Right renal cortex interstitium (tissue), 3 donors: ENCODE measurements around the gene ZNF543. TPM values are rescaled to one million over a fixed set of nuclear protein-coding genes. Genes with fewer than 3 reads are reported as not detected.

Experiments used
- DNase-seq, 3 donors: peaks; one replicate each; pipeline ENCODE4 v3.0.0-alpha.2; 2013; ENCODE audit warnings: low read depth in 3 of 3, low spot score in 2 of 3
- polyA plus RNA-seq, 3 donors: library from polyadenylated mRNA; unstranded; fragments of 120-200 nt; gene quantifications; one replicate each; pipeline ENCODE4 v1.2.1, GENCODE V29; 2013; ENCODE audit not compliant: insufficient read length in 3 of 3

Gene ZNF543
- polyA plus RNA-seq, 3 donors: 9.0 to 9.2 (median 9.1) TPM

DNA sequence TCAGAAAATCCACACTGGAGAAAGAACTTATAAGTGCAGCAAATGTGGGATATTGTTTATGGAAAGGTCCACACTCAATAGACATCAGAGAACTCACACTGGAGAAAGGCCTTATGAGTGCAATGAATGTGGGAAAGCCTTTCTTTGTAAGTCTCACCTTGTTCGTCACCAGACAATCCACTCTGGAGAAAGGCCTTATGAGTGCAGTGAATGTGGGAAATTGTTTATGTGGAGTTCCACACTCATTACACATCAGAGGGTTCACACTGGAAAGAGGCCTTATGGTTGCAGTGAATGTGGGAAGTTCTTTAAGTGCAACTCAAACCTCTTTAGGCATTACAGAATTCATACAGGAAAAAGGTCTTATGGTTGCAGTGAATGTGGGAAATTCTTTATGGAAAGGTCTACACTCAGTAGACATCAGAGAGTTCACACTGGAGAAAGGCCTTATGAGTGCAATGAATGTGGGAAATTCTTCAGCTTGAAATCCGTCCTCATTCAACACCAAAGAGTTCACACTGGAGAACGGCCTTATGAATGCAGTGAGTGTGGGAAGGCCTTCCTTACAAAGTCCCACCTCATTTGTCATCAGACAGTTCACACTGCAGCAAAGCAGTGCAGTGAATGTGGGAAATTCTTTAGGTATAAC lies 57.4 kb downstream of the ZNF543 start:
- no peak for DNase-seq

Other genes starting within 250 kb of the ZNF543 start
- gene USP29, start 200.5 kb upstream of the ZNF543 start, polyA plus RNA-seq: not detected
- gene ZIM3, start 175.3 kb upstream of the ZNF543 start, polyA plus RNA-seq: under 1 TPM in 1 of 3 donors, not detected in 2; 0.04 TPM
- gene DUXA, start 153.0 kb upstream of the ZNF543 start, polyA plus RNA-seq: not detected
- 10 to 100 TPM; 20.1 to 20.7 (median 20.3) TPM for gene ZNF264, start 129.0 kb upstream of the ZNF543 start, polyA plus RNA-seq
- 1 to 10 TPM; 2.2 to 4.4 (median 2.5) TPM for gene AURKC, start 89.4 kb upstream of the ZNF543 start, polyA plus RNA-seq
- 1 to 10 TPM; 5.2 to 6.2 (median 5.4) TPM for gene ZNF805, start 79.8 kb upstream of the ZNF543 start, polyA plus RNA-seq
- 1 to 10 TPM; 2.2 to 2.6 (median 2.3) TPM for gene ZNF460, start 40.0 kb upstream of the ZNF543 start, polyA plus RNA-seq
- 10 to 100 TPM; 18.2 to 20.1 (median 19.2) TPM for gene ZNF304, start 30.8 kb downstream of the ZNF543 start, polyA plus RNA-seq
- gene TRAPPC2B, start 43.1 kb downstream of the ZNF543 start, polyA plus RNA-seq: 10 to 100 TPM; 15.6 to 19.3 (median 19.3) TPM
- gene ZNF547, start 43.1 kb downstream of the ZNF543 start, polyA plus RNA-seq: 1 to 10 TPM; 6.2 to 6.9 (median 6.8) TPM
- gene ZNF548, start 69.4 kb downstream of the ZNF543 start, polyA plus RNA-seq: 10 to 100 TPM; 18.7 to 24.2 (median 19.2) TPM
- gene ZNF17, start 90.7 kb downstream of the ZNF543 start, polyA plus RNA-seq: 10 to 100 TPM; 11.9 to 13.2 (median 12.0) TPM
- 10 to 100 TPM; 13.9 to 14.5 (median 14.0) TPM for gene ZNF749, start 114.9 kb downstream of the ZNF543 start, polyA plus RNA-seq
- 1 to 10 TPM; 2.1 to 3.0 (median 2.4) TPM for gene VN1R1, start 136.7 kb downstream of the ZNF543 start, polyA plus RNA-seq
- 10 to 100 TPM; 20.6 to 23.9 (median 21.3) TPM for gene ZNF772, start 157.1 kb downstream of the ZNF543 start, polyA plus RNA-seq
- gene ZNF419, start 167.3 kb downstream of the ZNF543 start, polyA plus RNA-seq: 10 to 100 TPM; 19.1 to 27.7 (median 19.6) TPM
- 10 to 100 TPM; 12.3 to 16.4 (median 14.0) TPM for gene ZNF773, start 179.5 kb downstream of the ZNF543 start, polyA plus RNA-seq
- 10 to 100 TPM; 13.3 to 14.8 (median 13.3) TPM for gene ZNF549, start 206.9 kb downstream of the ZNF543 start, polyA plus RNA-seq
- gene ZNF550, start 239.4 kb downstream of the ZNF543 start, polyA plus RNA-seq: 10 to 100 TPM; 21.6 to 25.6 (median 23.6) TPM